Measurements from ENCODE around the gene DPP10.

GRCh38 chr2:114545052-114545451 lies 102.6 kb downstream of the DPP10 start:
- TF ChIP-seq CTCF (IDR thresholded peaks at IDR 0.05 in 2 of 3, conservative IDR thresholded peaks at IDR 0.05 in 1 of 3; ENCODE audit: control insufficient read depth in 2 of 3, extremely low read depth in 1 of 3, insufficient read depth in 1 of 3, low read depth in 3 of 3, low read length in 3 of 3) (no peak), SIN3A (IDR thresholded peaks at IDR 0.05; ENCODE audit: low read depth, low read length) (no peak), ZNF24 (IDR thresholded peaks at IDR 0.05) (no peak), EZH2 (IDR thresholded peaks at IDR 0.05; ENCODE audit: borderline replicate concordance, control insufficient read depth, low read depth, low read length) (no peak), CBFB (IDR thresholded peaks at IDR 0.05; ENCODE audit: low read depth) (no peak)

All from GM12878 (cell line).